ENCODE data around the gene CLEC2L.
"Not testable (repeated sequence)": the region's sequence is repeated elsewhere in the genome, so short reads cannot be mapped to it uniquely, and the experiment has no call there.

CLEC2L gene

GRCh38 chr7:139523968-139524815 lies 707 bp downstream of the CLEC2L start:
- DNase-seq, result no peak

GRCh38 chr7:139525239-139525638 lies 1.8 kb downstream of the CLEC2L start:
- no peak for DNase-seq

GRCh38 chr7:139525750-139526149 lies 2.3 kb downstream of the CLEC2L start:
- no peak for DNase-seq

- DNase-seq, result no peak
These were observed 3.4 kb downstream of the CLEC2L start for GRCh38 chr7:139526578-139527544.

GRCh38 chr7:139531094-139531493 lies 7.6 kb downstream of the CLEC2L start:
- DNase-seq, result no peak

GRCh38 chr7:139532636-139533155 lies 9.2 kb downstream of the CLEC2L start:
- DNase-seq, result no peak

DNA sequence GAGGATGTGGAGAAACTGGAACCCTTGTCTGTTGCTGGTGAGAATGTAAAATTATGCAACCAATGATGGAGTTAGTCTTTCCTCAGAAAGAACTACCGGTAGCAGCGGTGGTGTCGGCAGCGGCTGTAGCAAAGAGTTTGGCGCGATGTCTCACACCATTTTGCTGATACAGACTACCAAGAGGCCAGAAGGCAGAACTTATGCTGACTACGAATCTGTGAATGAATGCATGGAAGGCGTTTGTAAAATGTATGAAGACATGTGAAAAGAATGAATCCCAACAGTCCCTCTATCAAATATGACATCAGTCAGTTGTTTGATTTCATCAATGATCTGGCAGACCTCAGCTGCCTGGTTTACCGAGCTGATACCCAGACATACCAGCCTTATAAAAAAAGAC lies 10.6 kb downstream of the CLEC2L start:
- DNase-seq, result no peak

GRCh38 chr7:139534966-139535651 lies 11.6 kb downstream of the CLEC2L start:
- DNase-seq, result no peak

DNA sequence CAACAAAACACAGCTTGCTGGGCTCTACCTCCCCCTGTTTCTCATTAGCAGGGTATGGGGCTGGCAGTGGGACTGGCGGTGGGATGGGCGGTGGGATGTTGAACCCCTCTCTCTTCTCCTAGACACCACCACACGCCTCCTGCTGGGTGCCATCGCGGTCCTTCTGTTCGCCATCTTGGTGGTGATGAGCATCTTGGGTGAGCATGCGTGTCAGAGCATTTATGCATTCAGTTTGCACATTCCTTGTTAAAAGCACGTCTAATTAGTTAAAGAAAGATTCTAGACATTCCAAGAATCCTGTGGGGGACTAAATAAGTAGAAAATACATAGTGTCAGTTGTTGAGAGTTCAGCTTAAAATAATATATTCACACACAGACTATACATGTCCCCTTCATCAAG lies 12.7 kb downstream of the CLEC2L start:
- no peak for DNase-seq

GRCh38 chr7:139538881-139539635 lies 15.6 kb downstream of the CLEC2L start:
- DNase-seq, result no peak

GRCh38 chr7:139540203-139540602 lies 16.7 kb downstream of the CLEC2L start:
- DNase-seq, result no peak

DNA sequence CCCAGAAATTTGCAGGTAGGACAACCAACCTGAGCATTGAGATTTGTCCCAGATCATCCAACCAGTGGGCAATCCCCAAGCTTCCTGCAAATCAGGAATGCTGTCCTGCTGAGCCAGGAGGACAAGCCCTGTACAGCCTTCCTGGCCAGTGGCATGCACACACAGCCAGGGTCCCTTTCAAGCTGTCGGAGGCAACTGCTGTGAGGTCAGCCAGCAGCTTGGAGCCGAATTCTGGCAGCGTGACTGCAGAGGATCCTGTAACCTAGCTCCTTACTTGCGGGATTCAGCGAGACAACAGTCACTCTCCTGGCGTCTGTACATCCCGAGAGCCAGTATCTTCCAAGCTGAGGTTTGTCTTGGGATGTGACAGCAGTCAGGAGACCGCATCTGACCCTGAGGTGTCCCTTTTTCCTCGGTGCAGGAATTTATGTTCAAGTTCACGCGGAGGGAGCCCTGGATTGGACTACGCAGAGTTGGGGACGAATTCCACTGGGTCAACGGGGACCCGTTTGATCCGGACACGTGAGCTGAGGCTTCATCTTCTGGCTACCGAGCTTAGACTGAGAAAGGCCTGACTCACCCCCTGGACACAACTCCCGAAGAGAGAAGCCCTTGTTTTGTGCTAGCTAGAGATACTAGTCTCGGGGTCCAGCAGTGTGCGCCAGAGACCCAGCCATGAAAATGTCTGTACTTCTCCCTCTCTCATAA lies 18.3 kb downstream of the CLEC2L start:
- DNase-seq, result no peak

DNA sequence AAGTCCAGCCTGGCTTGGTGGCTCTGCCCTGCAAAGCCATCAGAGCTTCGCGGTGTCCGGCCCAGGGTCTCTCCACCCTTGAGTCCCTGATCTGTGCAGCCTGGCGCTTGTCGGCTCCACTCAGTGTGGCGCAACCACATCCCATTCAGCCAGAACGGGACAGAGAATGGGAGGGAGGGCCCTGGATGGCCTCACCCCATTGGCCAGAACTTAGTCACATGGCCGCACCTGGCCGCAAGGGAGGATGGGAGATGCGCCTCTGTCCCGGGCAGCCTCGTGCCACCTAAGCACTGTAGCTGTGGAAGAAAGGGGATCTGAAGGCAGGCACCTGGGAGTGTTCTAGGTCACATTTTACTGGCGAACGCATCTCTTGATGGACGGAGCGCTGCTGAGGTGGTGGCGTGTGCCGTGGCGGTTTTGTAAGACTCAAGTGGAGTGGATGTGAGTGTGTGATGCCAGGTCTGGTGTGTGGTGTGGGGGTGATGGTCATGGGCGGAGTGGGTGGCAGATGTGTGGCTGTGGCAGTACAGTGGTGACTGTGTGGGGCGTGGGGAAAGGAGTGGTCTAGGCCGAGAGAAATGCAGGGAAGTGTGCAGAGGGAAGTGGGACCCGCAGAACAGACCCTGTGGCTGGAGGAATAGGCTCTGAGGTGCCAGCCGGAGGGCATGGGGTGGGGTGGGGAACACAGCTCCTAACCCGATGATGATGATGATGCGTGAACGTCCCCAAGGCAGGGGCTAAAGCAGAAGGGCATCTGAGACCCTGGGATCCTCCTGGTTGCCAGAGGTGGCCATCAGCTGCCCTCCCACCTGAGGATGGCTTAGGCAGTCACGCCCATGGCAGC lies 19.0 kb downstream of the CLEC2L start:
- no peak for DNase-seq

GRCh38 chr7:139543801-139544603 lies 20.5 kb downstream of the CLEC2L start:
- no peak for DNase-seq

- no peak for DNase-seq
These were observed 21.2 kb downstream of the CLEC2L start for GRCh38 chr7:139544645-139545044.

DNA sequence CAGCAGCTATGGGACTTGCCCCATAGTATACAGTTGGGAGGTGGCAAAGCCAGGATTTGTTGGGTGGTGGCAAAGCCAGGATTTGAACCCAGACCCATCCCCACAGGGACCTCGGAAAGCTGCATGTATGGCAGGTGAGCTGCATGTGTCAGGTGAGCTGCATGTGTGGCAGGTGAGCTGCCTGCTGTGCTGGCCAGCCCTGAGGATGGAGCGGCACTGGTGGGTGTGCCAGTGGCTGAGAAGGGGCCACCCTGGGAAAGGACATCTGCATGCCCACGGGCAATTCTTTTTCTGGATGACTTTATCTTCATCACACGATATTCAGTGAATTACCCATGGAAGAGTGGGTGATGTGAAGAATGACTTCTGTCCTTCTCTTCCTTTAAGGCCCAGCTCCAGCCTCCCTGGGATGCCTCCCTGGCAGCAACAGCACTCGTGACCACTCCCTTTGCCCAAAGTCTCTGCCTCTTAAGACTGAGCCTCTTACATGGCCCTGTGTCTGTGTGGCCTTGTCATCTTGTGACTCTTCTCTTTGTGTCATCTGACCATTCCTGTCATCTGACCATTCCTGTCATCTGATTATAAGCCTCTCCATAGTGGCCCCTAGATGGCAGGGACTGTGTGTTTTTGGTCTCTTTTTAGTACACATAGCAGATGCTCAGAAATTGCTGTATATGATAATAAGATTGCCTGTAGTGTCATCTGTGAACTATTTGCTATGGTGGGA lies 25.0 kb downstream of the CLEC2L start:
- no peak for DNase-seq

DNA sequence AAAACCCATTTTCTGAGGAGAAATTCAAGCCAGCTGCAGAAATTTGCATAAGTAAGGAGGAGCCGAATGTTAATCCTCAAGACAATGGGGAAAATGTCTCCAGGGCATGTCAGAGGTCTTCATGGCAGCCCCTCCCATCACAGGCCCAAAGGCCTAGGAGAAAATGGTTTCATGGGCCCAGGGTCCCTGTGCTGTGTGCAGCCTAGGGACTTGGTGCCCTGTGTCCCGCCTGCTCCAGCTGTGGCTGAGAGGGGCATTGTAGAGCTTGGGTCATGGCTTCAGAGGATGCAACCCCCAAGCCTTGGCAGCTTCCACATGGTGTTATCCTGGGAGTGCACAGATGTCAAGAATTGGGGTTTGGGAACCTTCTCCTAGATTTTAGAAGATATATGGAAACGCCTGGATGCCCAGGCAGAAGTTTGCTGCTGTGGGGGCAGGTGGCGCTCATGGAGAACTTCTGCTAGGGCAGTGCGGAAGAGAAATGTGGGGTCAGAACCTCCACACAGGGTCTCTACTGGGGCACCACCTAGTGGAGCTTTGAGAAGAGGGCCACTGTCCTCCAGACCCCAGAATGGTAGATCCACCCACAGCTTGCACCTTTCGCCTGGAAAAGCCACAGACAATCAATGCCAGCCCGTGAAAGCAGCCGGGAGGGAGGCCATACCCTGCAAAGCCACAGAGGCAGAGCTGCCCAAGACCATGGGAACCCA lies 30.7 kb downstream of the CLEC2L start:
- DNase-seq, result not testable (repeated sequence)

Data from NCI-H1694 (cell line).